GM21381 (cell line): ENCODE measurements around the gene FSCN2.

Source experiments
- ATAC-seq: cut with Tn5 transposase; IDR thresholded peaks from one replicate; pipeline ENCODE4 v1.9.1; 2021; ENCODE audit warnings: mild to moderate bottlenecking, moderate library complexity; ENCODE audit not compliant: unreplicated experiment

FSCN2 gene

GRCh38 chr17:81552244-81553017, 24.3 kb downstream of the FSCN2 start, which contains the start of gene FAAP100:
Gene FAAP100 (minus strand): TSS chr17:81552353. CDS start chr17:81552330, 23 bp downstream.
- ATAC-seq, result peak; percentile 50

GRCh38 chr17:81553018-81553615, 24.9 kb downstream of the FSCN2 start:
- ATAC-seq, result no peak

GRCh38 chr17:81553616-81554181, 25.5 kb downstream of the FSCN2 start:
- no peak for ATAC-seq

- no peak for ATAC-seq
These were observed 28.1 kb downstream of the FSCN2 start for GRCh38 chr17:81556175-81556691.

- ATAC-seq, result no peak
These were observed 28.7 kb downstream of the FSCN2 start for GRCh38 chr17:81556863-81557262.

GRCh38 chr17:81557276-81558114, 29.3 kb downstream of the FSCN2 start:
- no peak for ATAC-seq

GRCh38 chr17:81558115-81558468, 29.9 kb downstream of the FSCN2 start:
- no peak for ATAC-seq

GRCh38 chr17:81558941-81559806, 31.0 kb downstream of the FSCN2 start:
- no peak for ATAC-seq

- ATAC-seq, result no peak
These were observed 33.3 kb downstream of the FSCN2 start for GRCh38 chr17:81561494-81561885.

- ATAC-seq, result no peak
These were observed 35.8 kb downstream of the FSCN2 start for GRCh38 chr17:81563861-81564586.

- no peak for ATAC-seq
These were observed 36.6 kb downstream of the FSCN2 start for GRCh38 chr17:81564778-81565177.

GRCh38 chr17:81565231-81565630, 37.1 kb downstream of the FSCN2 start:
- ATAC-seq, result no peak

- ATAC-seq, result no peak
These were observed 38.4 kb downstream of the FSCN2 start for GRCh38 chr17:81566461-81567126.

- no peak for ATAC-seq
These were observed 39.0 kb downstream of the FSCN2 start for GRCh38 chr17:81567191-81567590.

GRCh38 chr17:81568416-81568815, 40.2 kb downstream of the FSCN2 start:
- no peak for ATAC-seq

- ATAC-seq, result no peak
These were observed 41.9 kb downstream of the FSCN2 start for GRCh38 chr17:81569986-81570514.

GRCh38 chr17:81570964-81571363, 42.8 kb downstream of the FSCN2 start:
- no peak for ATAC-seq

- ATAC-seq, result no peak
These were observed 44.5 kb downstream of the FSCN2 start for GRCh38 chr17:81572563-81573168.
